ENCODE data around the gene DUS4L.

The DUS4L gene

GRCh38 chr7:107580716-107581383 lies 17.1 kb downstream of the DUS4L start:
- no peaks in the 10 kb centered on the region for H3K79me2 ChIP-seq (ENCODE audit: low read length)
- peak overlapping the region; percentile 86 for H3K4me3 ChIP-seq (ENCODE audit: low read length)
- no peaks in the 10 kb centered on the region for H4K20me1 ChIP-seq (ENCODE audit: insufficient read depth, low read length)
- peaks cover 3% of the 10 kb centered on the region for H3K36me3 ChIP-seq (replicated peaks; ENCODE audit: low read depth, low read length)
- peak overlapping the region; percentile 89 for H3K4me2 ChIP-seq (ENCODE audit: low read length)
- H3K9me3 ChIP-seq (ENCODE audit: insufficient read depth, low read length) = no peaks in the 10 kb centered on the region
- no peaks in the 10 kb centered on the region for H3K27me3 ChIP-seq (ENCODE audit: low read depth, low read length)
- H3K9ac ChIP-seq (ENCODE audit: low read length) = peak overlapping the region; percentile 68
- H2AFZ ChIP-seq (ENCODE audit: low read depth, low read length) = peak overlapping the region; percentile 81; the same call in 1 of the 2 replicates
- TF ChIP-seq CTCF (IDR thresholded peaks at IDR 0.05; ENCODE audit: low read depth, low read length) (no peak), EZH2phosphoT487 (IDR thresholded peaks at IDR 0.05; ENCODE audit: low read depth) (no peak)
- peaks cover 3% of the 10 kb centered on the region; the same call in 1 of the 2 replicates for H3K4me1 ChIP-seq (ENCODE audit: low read length)
- no peak overlapping the region for H3K27ac ChIP-seq (ENCODE audit: low read length)

GRCh38 chr7:107581387-107582013 lies 17.7 kb downstream of the DUS4L start:
- no peak overlapping the region for H2AFZ ChIP-seq (ENCODE audit: low read depth, low read length)
- no peaks in the 10 kb centered on the region for H4K20me1 ChIP-seq (ENCODE audit: insufficient read depth, low read length)
- no peaks in the 10 kb centered on the region for H3K79me2 ChIP-seq (ENCODE audit: low read length)
- H3K4me2 ChIP-seq (ENCODE audit: low read length) = no peak overlapping the region
- no peaks in the 10 kb centered on the region for H3K9me3 ChIP-seq (ENCODE audit: insufficient read depth, low read length)
- peaks cover 3% of the 10 kb centered on the region; the same call in 1 of the 2 replicates for H3K4me1 ChIP-seq (ENCODE audit: low read length)
- no peak overlapping the region for H3K27ac ChIP-seq (ENCODE audit: low read length)
- H3K4me3 ChIP-seq (ENCODE audit: low read length) = no peak overlapping the region
- TF ChIP-seq EZH2phosphoT487 (IDR thresholded peaks at IDR 0.05; ENCODE audit: low read depth) (no peak), CTCF (IDR thresholded peaks at IDR 0.05; ENCODE audit: low read depth, low read length) (no peak)
- no peak overlapping the region for H3K9ac ChIP-seq (ENCODE audit: low read length)
- H3K36me3 ChIP-seq (replicated peaks; ENCODE audit: low read depth, low read length) = no peaks in the 10 kb centered on the region
- no peaks in the 10 kb centered on the region for H3K27me3 ChIP-seq (ENCODE audit: low read depth, low read length)

- Histone ChIP-seq H3K4me1 (ENCODE audit: low read length) (peaks cover 3% of the 10 kb centered on the region; the same call in 1 of the 2 replicates), H3K4me3 (ENCODE audit: low read length) (no peak overlapping the region), H4K20me1 (ENCODE audit: insufficient read depth, low read length) (no peaks in the 10 kb centered on the region), H3K27me3 (ENCODE audit: low read depth, low read length) (no peaks in the 10 kb centered on the region), H3K36me3 (replicated peaks; ENCODE audit: low read depth, low read length) (no peaks in the 10 kb centered on the region), H3K9ac (ENCODE audit: low read length) (no peak overlapping the region), H3K9me3 (ENCODE audit: insufficient read depth, low read length) (no peaks in the 10 kb centered on the region), H2AFZ (ENCODE audit: low read depth, low read length) (no peak overlapping the region), H3K4me2 (ENCODE audit: low read length) (no peak overlapping the region), H3K79me2 (ENCODE audit: low read length) (no peaks in the 10 kb centered on the region), H3K27ac (ENCODE audit: low read length) (no peak overlapping the region)
- TF ChIP-seq EZH2phosphoT487 (IDR thresholded peaks at IDR 0.05; ENCODE audit: low read depth) (no peak), CTCF (IDR thresholded peaks at IDR 0.05; ENCODE audit: low read depth, low read length) (no peak)
These were observed 19.1 kb downstream of the DUS4L start for GRCh38 chr7:107582875-107583274.

- H2AFZ ChIP-seq (ENCODE audit: low read depth, low read length) = no peak overlapping the region
- no peaks in the 10 kb centered on the region for H3K4me1 ChIP-seq (ENCODE audit: low read length)
- H3K4me3 ChIP-seq (ENCODE audit: low read length) = no peak overlapping the region
- no peak overlapping the region for H3K27ac ChIP-seq (ENCODE audit: low read length)
- H3K27me3 ChIP-seq (ENCODE audit: low read depth, low read length) = no peaks in the 10 kb centered on the region
- no peaks in the 10 kb centered on the region for H3K79me2 ChIP-seq (ENCODE audit: low read length)
- H3K4me2 ChIP-seq (ENCODE audit: low read length) = no peak overlapping the region
- no peaks in the 10 kb centered on the region for H3K36me3 ChIP-seq (replicated peaks; ENCODE audit: low read depth, low read length)
- H3K9me3 ChIP-seq (ENCODE audit: insufficient read depth, low read length) = no peaks in the 10 kb centered on the region
- TF ChIP-seq EZH2phosphoT487 (IDR thresholded peaks at IDR 0.05; ENCODE audit: low read depth) = no peak
- TF ChIP-seq CTCF (IDR thresholded peaks at IDR 0.05; ENCODE audit: low read depth, low read length) = no peak
- H4K20me1 ChIP-seq (ENCODE audit: insufficient read depth, low read length) = no peaks in the 10 kb centered on the region
- no peak overlapping the region for H3K9ac ChIP-seq (ENCODE audit: low read length)
These were observed 20.9 kb downstream of the DUS4L start for GRCh38 chr7:107584716-107585115.
